ENCODE data around the gene FAF1. TPM values are rescaled to one million over a fixed set of nuclear protein-coding genes. Genes with fewer than 3 reads are reported as not detected.

FAF1 gene
- total RNA-seq, 1 experiment from 2014 or later, result 73.2 TPM

- no peaks in the 10 kb centered on the region for H3K36me3 ChIP-seq (ENCODE audit: control insufficient read depth in 1 of 2, insufficient read depth in 2 of 2, low read length in 2 of 2)
- H3K4me2 ChIP-seq (ENCODE audit: low read length), result no peak overlapping the region
- H3K4me1 ChIP-seq (ENCODE audit: control insufficient read depth in 1 of 2, insufficient read depth in 2 of 2, low read length in 2 of 2), result no peaks in the 10 kb centered on the region
- no TSS peak for BruUV-seq (replicated peaks)
- intact Hi-C loops (cut with micrococcal nuclease), result no loop called here
- CTCF ChIA-PET, result no interaction called here
- no peaks in the 10 kb centered on the region for H3K27me3 ChIP-seq (ENCODE audit: insufficient read depth, low read length)
- H3K4me3 ChIP-seq (replicated peaks in 1 of 2; ENCODE audit: low read depth in 1 of 2, low read length in 2 of 2), result no peak overlapping the region
- H3K9ac ChIP-seq (ENCODE audit: low read length), result no peak overlapping the region
- no peaks in the 10 kb centered on the region for H4K20me1 ChIP-seq (ENCODE audit: insufficient read depth)
- no peaks in the 10 kb centered on the region for H3K9me2 ChIP-seq (ENCODE audit: insufficient read depth)
- H2AFZ ChIP-seq (ENCODE audit: low read depth, low read length, poor library complexity, severe bottlenecking), result no peak overlapping the region
- POLR2A ChIA-PET, result no interaction called here
- RAD21 ChIA-PET (ENCODE audit: low non-redundant PET in 1 of 2, low total read pairs in 2 of 2, uncharacterized antibody in 2 of 2, unreplicated experiment in 2 of 2), result no interaction called here
- no peaks in the 10 kb centered on the region for H3K79me2 ChIP-seq (ENCODE audit: insufficient read depth, low read length)
- DNase-seq (ENCODE audit: low read depth, low spot score) (no peak), ATAC-seq (no peak)
- H3K9me3 ChIP-seq (ENCODE audit: control insufficient read depth in 1 of 2, insufficient read depth in 1 of 2, low read depth in 1 of 2, low read length in 2 of 2), result no peaks in the 10 kb centered on the region
- no peak overlapping the region for H3K27ac ChIP-seq (ENCODE audit: low read depth, low read length)
- no peak for TF ChIP-seq ATF3 (IDR thresholded peaks at IDR 0.05)
- TF ChIP-seq YY1 (IDR thresholded peaks at IDR 0.05; ENCODE audit: extremely low read depth, insufficient replicate concordance, low read depth, low read length), result no peak
These were observed 542.0 kb downstream of the FAF1 start for GRCh38 chr1:50417946-50418599.

GRCh38 chr1:50417507-50417906, 542.6 kb downstream of the FAF1 start:
- DNase-seq (ENCODE audit: low read depth, low spot score) (no peak), ATAC-seq (no peak)
- no peaks in the 10 kb centered on the region for H4K20me1 ChIP-seq (ENCODE audit: insufficient read depth)
- H3K4me3 ChIP-seq (replicated peaks in 1 of 2; ENCODE audit: low read depth in 1 of 2, low read length in 2 of 2), result no peak overlapping the region
- no peak overlapping the region for H2AFZ ChIP-seq (ENCODE audit: low read depth, low read length, poor library complexity, severe bottlenecking)
- H3K9me2 ChIP-seq (ENCODE audit: insufficient read depth), result no peaks in the 10 kb centered on the region
- H3K4me1 ChIP-seq (ENCODE audit: control insufficient read depth in 1 of 2, insufficient read depth in 2 of 2, low read length in 2 of 2), result no peaks in the 10 kb centered on the region
- no peak overlapping the region for H3K27ac ChIP-seq (ENCODE audit: low read depth, low read length)
- H3K9me3 ChIP-seq (ENCODE audit: control insufficient read depth in 1 of 2, insufficient read depth in 1 of 2, low read depth in 1 of 2, low read length in 2 of 2), result no peaks in the 10 kb centered on the region
- no TSS peak for BruUV-seq (replicated peaks)
- H3K27me3 ChIP-seq (ENCODE audit: insufficient read depth, low read length), result no peaks in the 10 kb centered on the region
- H3K4me2 ChIP-seq (ENCODE audit: low read length), result no peak overlapping the region
- ChIA-PET CTCF (no interaction called here), POLR2A (no interaction called here), RAD21 (ENCODE audit: low non-redundant PET in 1 of 2, low total read pairs in 2 of 2, uncharacterized antibody in 2 of 2, unreplicated experiment in 2 of 2) (no interaction called here)
- H3K9ac ChIP-seq (ENCODE audit: low read length), result no peak overlapping the region
- H3K36me3 ChIP-seq (ENCODE audit: control insufficient read depth in 1 of 2, insufficient read depth in 2 of 2, low read length in 2 of 2), result no peaks in the 10 kb centered on the region
- intact Hi-C loops (cut with micrococcal nuclease), result no loop called here
- TF ChIP-seq ZNF274 (IDR thresholded peaks at IDR 0.05; ENCODE audit: low read depth, low read length), result no peak
- no peak for TF ChIP-seq TCF7L2 (IDR thresholded peaks at IDR 0.05; ENCODE audit: borderline replicate concordance, extremely low read depth, insufficient read depth, insufficient read length)
- TF ChIP-seq ATF3 (IDR thresholded peaks at IDR 0.05), result no peak
- no peak for TF ChIP-seq MAX (IDR thresholded peaks at IDR 0.05)
- no peak for TF ChIP-seq YY1 (IDR thresholded peaks at IDR 0.05; ENCODE audit: extremely low read depth, insufficient replicate concordance, low read depth, low read length)
- no peaks in the 10 kb centered on the region for H3K79me2 ChIP-seq (ENCODE audit: insufficient read depth, low read length)
